HG03457 (cell line): ENCODE data around the gene PHAF1.
"Not testable (repeated sequence)": the region's sequence is repeated elsewhere in the genome, so short reads cannot be mapped to it uniquely, and the experiment has no call there.

ENCODE experiments used
- ATAC-seq: cut with Tn5 transposase; IDR thresholded peaks from one replicate; pipeline ENCODE4 v1.9.1; 2021; ENCODE audit warnings: moderate number of reproducible peaks; ENCODE audit not compliant: unreplicated experiment

The PHAF1 gene

DNA sequence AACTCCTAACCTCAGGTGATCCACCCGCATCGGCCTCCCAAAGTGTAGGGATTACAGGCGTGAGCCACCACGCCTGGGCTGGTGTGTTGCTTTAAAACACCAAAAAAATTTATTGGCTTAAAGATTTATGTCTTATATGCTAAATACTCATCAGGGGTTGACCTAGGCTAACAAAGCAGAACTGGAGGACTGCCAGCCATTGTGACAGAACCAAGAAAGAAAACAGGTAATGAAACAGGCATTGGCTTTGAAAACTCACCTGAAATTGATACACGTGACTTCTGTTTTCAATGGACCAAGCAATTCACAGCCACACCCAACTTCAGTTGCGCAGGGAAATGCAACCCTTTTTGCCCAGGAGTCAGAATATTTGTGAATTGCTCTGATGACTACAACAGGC, 4.9 kb upstream of the PHAF1 start:
- ATAC-seq = no peak

DNA sequence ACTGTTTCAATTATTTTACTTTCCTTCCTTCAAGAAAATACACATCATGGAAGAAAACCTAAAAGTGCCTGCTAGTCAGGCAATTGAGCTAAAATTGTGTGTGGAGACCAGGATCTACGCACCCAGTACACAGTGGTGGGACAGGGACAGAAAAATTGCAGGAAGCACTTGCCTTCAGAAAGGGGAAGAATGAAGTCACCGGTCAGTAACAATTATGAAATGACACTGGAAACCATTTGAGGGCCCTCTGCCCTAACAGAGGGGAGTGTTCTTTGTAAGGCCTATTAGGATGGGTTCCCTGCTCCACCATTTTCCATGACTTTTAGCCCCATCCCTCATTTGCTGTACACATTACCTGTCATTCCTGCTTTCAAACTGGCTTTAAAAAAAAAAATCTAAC, 4.5 kb upstream of the PHAF1 start:
- no peak for ATAC-seq

DNA sequence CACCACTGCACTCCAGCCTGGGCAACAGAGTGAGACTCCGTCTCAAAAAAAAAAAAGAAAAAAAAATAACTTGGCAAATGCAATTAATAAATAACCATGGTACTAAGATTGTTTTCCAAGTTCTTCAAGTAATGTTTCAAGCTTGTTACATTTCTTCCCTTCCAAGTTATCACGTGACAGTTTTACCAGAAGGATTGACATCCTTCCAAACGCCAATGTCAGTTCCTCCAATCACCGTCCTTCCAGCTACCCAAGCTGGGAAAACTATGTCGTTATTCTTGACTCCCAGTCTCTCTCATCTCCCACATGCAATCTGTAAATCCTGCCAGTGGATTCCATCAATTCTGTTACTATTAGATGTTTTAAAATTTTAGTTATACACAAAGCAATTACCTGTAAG, 3.9 kb upstream of the PHAF1 start:
- no peak for ATAC-seq

DNA sequence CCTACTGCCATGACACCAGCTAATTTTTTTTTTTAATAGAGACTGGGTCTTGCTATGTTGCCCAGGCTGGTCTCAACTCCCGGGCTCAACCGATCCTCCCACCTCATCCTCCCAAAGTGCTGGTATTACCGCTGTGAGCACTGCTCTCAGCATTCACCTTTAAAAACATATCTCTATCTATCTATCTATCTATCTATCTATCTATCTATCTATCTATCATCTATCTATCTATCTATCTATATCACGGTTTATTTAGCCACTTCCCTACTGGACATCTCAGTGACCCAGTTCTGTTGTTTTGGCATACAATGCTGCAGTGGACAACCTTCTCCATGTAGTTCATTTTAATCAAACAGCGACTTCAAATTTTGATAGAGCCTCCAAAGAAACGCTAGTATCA, 1.3 kb upstream of the PHAF1 start:
- ATAC-seq = no peak

GRCh38 chr16:67108931-67109406, 772 bp upstream of the PHAF1 start:
- ATAC-seq = no peak

DNA sequence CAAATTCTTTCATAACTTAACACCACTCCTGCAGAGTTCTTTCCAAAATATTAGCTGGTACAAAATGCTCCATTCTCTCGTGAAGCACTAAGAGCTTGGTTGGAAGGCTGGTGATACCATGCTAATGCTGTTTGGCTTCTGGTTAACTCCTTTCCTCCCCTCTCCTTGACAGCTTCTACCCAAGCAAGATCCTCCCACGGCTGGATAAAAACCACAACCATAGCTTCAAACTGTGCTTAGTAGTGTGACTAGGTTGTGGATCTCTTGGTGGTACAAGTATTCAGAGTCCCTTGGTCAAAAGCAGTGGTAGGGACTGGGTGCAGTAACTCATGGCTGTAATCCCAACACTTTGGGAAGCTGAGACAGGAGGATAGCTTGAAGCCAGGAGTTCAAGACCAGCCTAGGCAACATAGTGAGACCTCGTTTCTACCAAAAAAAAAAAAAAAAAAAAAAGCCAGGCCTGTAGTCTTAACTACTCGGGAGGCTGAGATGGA, 2.3 kb downstream of the PHAF1 start:
- no peak for ATAC-seq

DNA sequence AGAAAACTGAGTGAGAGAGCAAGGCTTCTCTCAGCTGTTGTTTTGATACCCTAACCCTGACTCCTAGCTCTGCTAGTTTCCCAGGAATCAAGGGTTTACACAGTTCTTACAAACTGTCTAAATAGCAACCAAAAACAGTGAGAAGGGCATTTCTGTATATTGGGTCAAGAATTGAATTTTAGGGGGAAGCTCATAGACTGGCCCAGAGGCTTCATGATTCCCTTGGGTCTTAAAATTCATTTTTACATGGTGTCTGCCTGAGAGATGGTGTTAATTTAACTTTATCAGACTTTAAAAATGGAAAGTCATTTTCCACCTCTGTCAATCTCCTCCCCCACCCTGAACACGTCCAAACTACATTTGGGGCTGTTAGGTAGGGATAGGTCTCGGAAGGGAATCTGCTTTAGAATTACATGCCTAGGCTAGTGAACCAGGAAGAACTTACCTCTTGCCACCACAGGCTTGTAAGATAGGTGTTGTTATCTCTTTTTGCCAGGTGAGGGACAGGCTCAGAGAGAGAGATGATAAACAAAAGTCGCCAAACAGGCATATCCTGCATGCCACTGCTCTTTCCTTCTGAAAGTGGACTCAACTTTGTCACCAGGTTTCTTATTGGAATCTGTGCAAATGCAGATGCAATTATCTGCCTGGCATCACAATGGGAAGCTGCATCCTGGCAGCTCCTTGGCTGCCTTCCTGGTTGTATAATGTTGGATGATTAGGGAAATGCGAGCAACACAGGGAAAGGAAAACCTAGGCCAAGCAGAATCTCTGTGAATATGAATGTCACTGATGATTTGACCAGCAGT, 3.1 kb downstream of the PHAF1 start:
- no peak for ATAC-seq

DNA sequence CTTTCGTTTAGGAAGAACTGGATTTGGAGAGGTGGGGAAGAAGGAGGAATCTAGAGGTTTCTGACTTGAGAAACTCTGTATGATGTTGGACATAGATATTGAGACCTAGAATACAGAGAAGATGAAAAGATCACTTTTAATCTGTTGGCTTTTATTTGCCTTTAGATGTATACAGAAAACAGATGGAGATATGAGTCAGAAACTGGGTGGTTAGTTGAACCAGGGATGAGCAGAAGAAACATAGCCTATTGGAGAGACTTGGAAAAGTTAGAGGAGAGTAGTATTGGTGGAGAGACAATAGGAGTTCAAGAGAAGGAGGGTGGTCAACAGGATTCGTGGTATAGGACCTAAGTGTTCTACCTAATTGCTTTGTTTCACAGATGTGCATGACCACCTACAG, 5.1 kb downstream of the PHAF1 start:
- ATAC-seq = no peak

DNA sequence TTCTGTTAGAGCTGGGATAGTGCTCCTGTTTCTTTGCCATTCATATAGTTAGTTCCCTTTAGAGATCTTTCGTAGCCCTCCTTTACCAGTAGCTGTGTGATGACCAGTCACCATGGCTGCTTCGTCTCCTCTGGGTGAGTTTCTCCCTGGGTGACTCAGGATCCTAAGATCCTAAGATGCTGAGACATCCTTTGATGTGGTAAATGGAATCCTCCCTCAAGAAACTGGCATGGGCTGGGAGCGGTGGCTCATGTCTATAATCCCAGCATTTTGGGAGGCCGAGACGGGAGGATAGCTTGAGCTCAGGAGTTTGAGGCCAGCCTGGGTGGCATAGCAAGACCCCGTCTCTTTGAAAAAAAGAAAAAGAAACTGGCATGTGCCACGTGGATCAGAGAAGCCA, 5.9 kb downstream of the PHAF1 start:
- no peak for ATAC-seq

- no peak for ATAC-seq
These were observed 6.9 kb downstream of the PHAF1 start for GRCh38 chr16:67116388-67117311.

DNA sequence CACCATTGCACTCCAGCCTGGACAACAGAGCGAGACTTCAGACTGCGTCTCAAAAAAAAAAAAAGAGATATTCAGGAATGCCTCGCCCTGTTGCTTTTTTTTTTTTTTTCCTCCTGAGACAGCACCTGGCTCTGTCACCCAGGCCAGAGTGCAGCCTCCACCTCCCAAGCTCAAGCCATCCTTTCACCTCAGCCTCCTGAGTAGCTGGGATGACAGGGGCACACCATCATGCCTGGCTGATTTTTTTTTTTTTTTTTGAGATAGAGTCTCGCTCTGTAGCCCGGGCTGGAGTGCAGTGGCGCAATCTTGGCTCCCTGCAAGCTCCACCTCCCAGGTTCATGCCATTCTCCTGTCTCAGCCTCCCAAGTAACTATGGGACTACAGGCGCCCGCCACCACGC, 8.0 kb downstream of the PHAF1 start:
- no peak for ATAC-seq

DNA sequence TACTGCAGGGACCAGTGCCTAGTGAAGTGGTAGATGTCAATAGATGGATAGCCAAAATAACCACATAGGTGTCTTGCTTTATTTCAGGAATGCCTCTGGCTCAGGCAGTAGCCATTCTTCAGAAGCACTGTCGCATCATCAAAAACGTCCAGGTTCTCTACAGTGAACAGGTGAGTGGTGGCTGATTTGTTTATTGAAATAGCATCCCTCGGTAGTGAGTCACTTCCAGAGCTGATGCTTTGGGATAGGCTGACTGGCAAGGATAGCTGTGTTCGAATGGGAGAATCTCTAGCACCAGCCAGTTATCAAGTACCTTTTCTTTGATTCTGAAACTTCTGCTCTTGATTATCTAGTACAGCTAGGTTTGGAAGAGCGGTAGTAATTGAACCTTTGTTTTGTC, 10.3 kb downstream of the PHAF1 start:
- no peak for ATAC-seq

DNA sequence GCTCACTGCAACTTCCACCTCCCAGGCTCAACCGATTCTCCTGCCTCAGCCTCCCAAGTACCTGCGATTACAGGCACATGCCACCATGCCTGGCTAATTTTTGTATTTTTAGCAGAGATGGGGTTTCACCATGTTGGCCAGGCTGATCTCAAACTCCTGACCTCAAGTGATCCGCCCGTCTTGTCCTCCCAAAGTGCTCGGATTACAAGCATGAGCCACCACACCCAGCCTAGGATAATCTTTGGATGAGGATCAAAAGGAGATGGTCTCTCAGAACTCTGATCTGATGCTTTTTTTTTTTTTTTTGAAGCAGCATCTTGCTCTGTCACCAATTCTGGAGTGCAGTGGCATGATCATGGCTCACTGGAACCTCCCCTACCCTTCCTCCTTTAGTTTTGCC, 13.1 kb downstream of the PHAF1 start:
- not testable (repeated sequence) for ATAC-seq

DNA sequence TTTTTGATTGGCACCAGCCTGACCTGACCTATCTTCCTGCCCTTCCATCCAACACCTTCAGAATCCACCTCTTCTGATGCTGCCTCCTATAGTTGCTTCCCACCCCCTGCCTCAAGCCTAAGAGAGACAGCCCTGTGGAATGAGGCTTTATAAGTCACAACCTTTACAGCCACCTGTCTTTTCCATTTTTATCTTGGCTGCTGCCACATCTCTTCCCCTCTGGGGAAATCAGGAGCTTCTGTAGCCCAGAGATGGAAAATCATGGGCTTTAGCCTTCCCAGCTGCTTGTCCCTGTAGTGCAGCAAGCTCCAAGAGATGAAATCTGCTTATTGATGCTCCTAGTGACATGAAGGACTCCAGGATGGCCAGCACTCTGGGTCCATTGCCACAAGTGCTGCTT, 18.7 kb downstream of the PHAF1 start:
- no peak for ATAC-seq

- ATAC-seq = no peak
These were observed 19.1 kb downstream of the PHAF1 start for GRCh38 chr16:67128887-67129286.

DNA sequence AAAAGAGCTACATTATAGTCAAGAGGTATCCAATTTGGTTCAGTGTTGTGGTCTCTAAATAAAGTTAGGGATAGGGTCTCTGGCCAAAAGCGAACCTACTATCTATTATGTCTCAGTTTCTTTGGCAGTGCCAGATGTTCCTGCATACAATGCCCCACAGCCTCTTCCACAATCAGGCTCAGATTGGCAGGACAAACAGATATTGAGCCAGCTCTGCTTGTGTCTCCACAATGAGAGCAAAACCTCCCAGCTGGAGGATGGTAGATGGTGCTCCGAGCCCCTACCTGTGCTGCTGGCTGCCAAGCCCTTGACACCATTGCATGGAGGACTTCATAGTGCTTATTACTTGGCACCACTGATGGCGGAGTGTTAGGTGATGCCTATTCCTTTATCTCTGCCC, 19.7 kb downstream of the PHAF1 start:
- no peak for ATAC-seq

DNA sequence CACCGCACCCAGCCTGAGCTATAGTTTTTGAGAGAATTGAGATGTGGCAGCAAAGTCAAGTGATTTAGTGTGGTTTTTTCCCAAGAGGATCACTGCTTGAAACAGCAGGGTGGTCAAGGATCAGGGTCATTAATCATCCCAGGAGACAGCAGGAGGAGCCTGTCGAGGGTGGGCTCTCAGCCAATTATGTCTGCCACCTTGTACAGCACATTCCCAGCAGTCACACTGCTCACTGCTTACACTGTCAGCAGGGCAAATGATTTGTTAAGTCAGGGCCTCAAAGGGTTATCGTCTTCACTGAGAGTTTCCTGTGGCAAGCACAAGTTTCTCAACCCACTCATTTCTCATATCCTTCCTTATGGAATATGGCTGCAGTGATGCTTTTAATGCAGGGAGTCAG, 27.9 kb downstream of the PHAF1 start:
- ATAC-seq = no peak

DNA sequence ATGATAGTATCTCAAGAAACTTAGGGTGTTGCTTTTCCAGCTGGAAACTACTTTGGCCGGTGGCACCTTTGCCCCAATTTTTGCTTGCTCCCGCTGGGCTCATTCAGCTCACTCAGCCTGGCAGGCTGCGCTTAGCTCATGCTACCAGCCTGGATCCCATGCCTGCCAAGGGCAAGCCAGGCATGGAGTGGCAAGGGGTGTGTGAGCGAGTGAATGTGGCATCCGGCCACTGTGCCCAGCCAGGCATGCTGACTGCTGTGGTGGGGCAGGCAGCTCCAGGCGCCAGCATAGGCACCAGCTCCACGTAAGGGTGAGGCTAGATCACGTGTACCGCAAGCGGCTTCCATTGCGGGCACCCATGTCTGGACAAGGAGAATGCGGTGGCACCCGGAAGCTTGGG, 31.6 kb downstream of the PHAF1 start:
- no peak for ATAC-seq

DNA sequence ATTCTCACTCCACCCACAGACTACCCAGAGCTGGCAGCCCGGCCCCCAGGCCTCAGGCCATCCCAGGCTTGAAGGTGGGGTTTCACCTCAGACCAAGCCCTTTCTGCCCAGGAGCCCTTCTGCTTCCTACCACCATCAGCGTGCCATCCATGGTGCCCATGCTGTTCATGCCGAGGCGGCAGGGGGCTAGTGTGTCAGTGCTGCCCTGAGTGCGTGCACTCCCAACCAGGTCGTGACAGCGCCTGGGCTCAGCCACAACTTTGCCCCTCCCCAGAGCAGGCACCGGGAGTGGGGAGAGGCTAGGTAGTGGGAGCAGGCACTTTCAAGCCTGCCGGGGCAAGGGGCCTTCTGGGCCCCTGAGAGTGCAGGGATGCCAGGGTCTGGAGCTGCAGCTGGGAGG, 32.6 kb downstream of the PHAF1 start:
- no peak for ATAC-seq

- ATAC-seq = no peak
These were observed 35.2 kb downstream of the PHAF1 start for GRCh38 chr16:67144943-67145342.

DNA sequence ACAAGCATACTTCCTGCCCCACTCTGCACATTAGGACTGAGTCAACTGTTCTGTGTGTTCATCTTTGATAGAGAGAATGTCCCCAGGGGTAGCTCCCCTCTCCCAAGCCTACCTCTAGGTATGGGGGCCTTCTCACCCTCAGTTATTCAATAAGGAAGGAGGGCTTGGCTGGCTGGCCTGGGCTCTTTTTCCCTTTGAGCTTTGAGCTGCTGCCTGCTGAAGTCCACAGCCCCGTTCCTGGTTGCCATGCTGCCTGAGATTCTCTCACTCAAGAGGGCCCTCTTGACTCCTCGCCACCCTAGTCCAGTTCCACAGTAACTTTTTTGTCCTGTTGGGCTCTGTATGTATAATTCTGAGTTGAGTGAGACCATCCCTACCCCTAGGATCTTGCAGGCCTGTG, 36.0 kb downstream of the PHAF1 start:
- ATAC-seq = no peak
